Measurements from ENCODE around the gene SPEM3. TPM values are rescaled to one million over a fixed set of nuclear protein-coding genes. Genes with fewer than 3 reads are reported as not detected.

SPEM3 gene
- total RNA-seq, 3 donors from 2014 or later (not counting 1 experiment from before 2014, with no cell fraction given), result not detected

DNA sequence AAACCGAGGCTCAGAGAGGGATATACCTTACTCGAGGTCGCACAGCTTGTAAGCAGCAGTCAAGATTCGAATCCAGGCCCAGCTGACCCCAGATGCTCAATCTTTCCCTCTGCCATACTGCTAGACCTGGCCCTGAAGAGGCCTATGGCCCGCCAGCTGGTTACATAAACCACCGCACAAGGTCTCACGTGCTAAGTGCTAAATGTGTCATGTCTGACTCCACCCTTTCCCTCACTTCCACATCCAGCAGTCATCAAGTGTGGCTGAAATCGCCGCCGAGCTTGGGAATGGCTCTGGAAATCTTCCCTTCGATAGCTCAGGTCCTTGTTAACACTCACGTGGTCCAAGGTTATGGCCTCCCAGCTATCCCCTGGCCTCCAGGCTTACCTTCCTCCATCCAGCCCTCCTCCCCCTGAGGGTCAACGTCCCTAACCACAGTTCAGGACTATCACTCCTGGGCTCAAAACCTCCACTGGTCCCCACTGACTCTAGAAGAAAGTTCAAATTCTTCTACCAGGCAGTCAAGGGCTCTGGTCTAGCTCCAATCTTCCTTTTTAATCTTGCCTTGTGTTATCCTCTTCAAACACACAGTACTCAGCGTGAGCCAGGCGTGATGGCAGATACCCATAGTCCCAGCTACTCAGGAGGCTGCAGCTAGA, 47.2 kb downstream of the SPEM3 start:
- no peaks in the 10 kb centered on the region for H3K9me3 ChIP-seq (ENCODE audit: control insufficient read depth, insufficient read depth, low read length)
- peak; percentile 19 to 30 (median 26) for ATAC-seq
- Mint-ChIP-seq H3K27ac (peak overlapping the region; percentile 98 to 100), H3K36me3 (no peaks in the 10 kb centered on the region), H3K9me3 (no peaks in the 10 kb centered on the region), H3K4me3 (peak overlapping the region; percentile 97), H3K4me1 (peaks cover 58 to 65% of the 10 kb centered on the region in 2 donors), H3K27me3 (ENCODE audit: low read depth in 2 of 2) (no peaks in the 10 kb centered on the region)
- H3K4me1 ChIP-seq (ENCODE audit: control insufficient read depth, insufficient read depth, low read length), result peaks cover 65% of the 10 kb centered on the region
- peak; percentile 40 to 51 for DNase-seq
- H3K27me3 ChIP-seq (ENCODE audit: control insufficient read depth, insufficient read depth, low read length), result no peaks in the 10 kb centered on the region
- H3K36me3 ChIP-seq (ENCODE audit: control insufficient read depth, insufficient read depth, low read length), result no peaks in the 10 kb centered on the region
- peak overlapping the region; percentile 79 for H3K27ac ChIP-seq (ENCODE audit: low read length)
- 59% methylated on average over 15 of the region's 15 CpGs for WGBS (ENCODE audit: insufficient coverage)
- intact Hi-C loops (cut with micrococcal nuclease), result no loop called here
- TF ChIP-seq, protein P1, sequence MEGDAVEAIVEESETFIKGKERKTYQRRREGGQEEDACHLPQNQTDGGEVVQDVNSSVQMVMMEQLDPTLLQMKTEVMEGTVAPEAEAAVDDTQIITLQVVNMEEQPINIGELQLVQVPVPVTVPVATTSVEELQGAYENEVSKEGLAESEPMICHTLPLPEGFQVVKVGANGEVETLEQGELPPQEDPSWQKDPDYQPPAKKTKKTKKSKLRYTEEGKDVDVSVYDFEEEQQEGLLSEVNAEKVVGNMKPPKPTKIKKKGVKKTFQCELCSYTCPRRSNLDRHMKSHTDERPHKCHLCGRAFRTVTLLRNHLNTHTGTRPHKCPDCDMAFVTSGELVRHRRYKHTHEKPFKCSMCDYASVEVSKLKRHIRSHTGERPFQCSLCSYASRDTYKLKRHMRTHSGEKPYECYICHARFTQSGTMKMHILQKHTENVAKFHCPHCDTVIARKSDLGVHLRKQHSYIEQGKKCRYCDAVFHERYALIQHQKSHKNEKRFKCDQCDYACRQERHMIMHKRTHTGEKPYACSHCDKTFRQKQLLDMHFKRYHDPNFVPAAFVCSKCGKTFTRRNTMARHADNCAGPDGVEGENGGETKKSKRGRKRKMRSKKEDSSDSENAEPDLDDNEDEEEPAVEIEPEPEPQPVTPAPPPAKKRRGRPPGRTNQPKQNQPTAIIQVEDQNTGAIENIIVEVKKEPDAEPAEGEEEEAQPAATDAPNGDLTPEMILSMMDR (IDR thresholded peaks at IDR 0.05), result no peak
- no peak overlapping the region for H3K4me3 ChIP-seq (ENCODE audit: low read length)

GRCh38 chr17:7476494-7476893, 47.8 kb downstream of the SPEM3 start:
- no peaks in the 10 kb centered on the region for H3K36me3 ChIP-seq (ENCODE audit: control insufficient read depth, insufficient read depth, low read length)
- Mint-ChIP-seq H3K9me3 (no peaks in the 10 kb centered on the region), H3K4me1 (peaks cover 56 to 67% of the 10 kb centered on the region in 2 donors), H3K36me3 (no peaks in the 10 kb centered on the region), H3K27ac (peak overlapping the region; percentile 98 to 100), H3K4me3 (peak overlapping the region; percentile 97), H3K27me3 (ENCODE audit: low read depth in 2 of 2) (no peaks in the 10 kb centered on the region)
- H3K27ac ChIP-seq (ENCODE audit: low read length), result peak overlapping the region; percentile 79
- no peaks in the 10 kb centered on the region for H3K9me3 ChIP-seq (ENCODE audit: control insufficient read depth, insufficient read depth, low read length)
- WGBS (ENCODE audit: insufficient coverage), result 62% methylated on average over 3 of the region's 3 CpGs
- TF ChIP-seq, protein P1 (IDR thresholded peaks at IDR 0.05), result no peak
- no peak overlapping the region for H3K4me3 ChIP-seq (ENCODE audit: low read length)
- intact Hi-C loops (cut with micrococcal nuclease), result no loop called here
- no peak for ATAC-seq
- DNase-seq, result no peak
- peaks cover 61% of the 10 kb centered on the region for H3K4me1 ChIP-seq (ENCODE audit: control insufficient read depth, insufficient read depth, low read length)
- H3K27me3 ChIP-seq (ENCODE audit: control insufficient read depth, insufficient read depth, low read length), result no peaks in the 10 kb centered on the region

GRCh38 chr17:7476951-7477350, 48.3 kb downstream of the SPEM3 start:
- intact Hi-C loops (cut with micrococcal nuclease), result no loop called here
- no peaks in the 10 kb centered on the region for H3K36me3 Mint-ChIP-seq
- ATAC-seq, result no peak
- Histone ChIP-seq H3K4me3 (ENCODE audit: low read length) (no peak overlapping the region), H3K4me1 (ENCODE audit: control insufficient read depth, insufficient read depth, low read length) (peaks cover 56% of the 10 kb centered on the region), H3K9me3 (ENCODE audit: control insufficient read depth, insufficient read depth, low read length) (no peaks in the 10 kb centered on the region), H3K27me3 (ENCODE audit: control insufficient read depth, insufficient read depth, low read length) (no peaks in the 10 kb centered on the region), H3K36me3 (ENCODE audit: control insufficient read depth, insufficient read depth, low read length) (no peaks in the 10 kb centered on the region), H3K27ac (ENCODE audit: low read length) (peak overlapping the region; percentile 94)
- 94% methylated on average over 5 of the region's 5 CpGs for WGBS (ENCODE audit: insufficient coverage)
- peak overlapping the region; percentile 98 to 100 for H3K27ac Mint-ChIP-seq
- H3K27me3 Mint-ChIP-seq (ENCODE audit: low read depth in 2 of 2), result no peaks in the 10 kb centered on the region
- TF ChIP-seq, protein P1 (IDR thresholded peaks at IDR 0.05), result no peak
- H3K4me1 Mint-ChIP-seq, result peaks cover 56 to 67% of the 10 kb centered on the region in 2 donors
- DNase-seq, result no peak
- no peaks in the 10 kb centered on the region for H3K9me3 Mint-ChIP-seq
- peak overlapping the region; percentile 97 for H3K4me3 Mint-ChIP-seq

Measured in natural killer cell (primary cell).